WTC11 (cell line): ENCODE results near the gene GMEB1. TPM values are rescaled to one million over a fixed set of nuclear protein-coding genes. Genes with fewer than 3 reads are reported as not detected.

Experiments
- ATAC-seq: fragments of 200-7000 bp; cut with Tn5 transposase; 2 replicates; pipeline ENCODE4 v1.10.0; 2021; ENCODE audit warnings: mild to moderate bottlenecking, moderate library complexity
- CTCF ChIA-PET: fragments of 300-600 bp; sonication (Branson Sonifier 250); formaldehyde crosslinking; loops from one replicate; lab custom pipeline; 2021; ENCODE audit warnings: antibody characterized with exemption; lab: Charles Lee
- POLR2A ChIA-PET: fragments of 350-600 bp; sonication (Branson Sonifier 250); formaldehyde crosslinking; loops from one replicate; lab custom pipeline; 2021; ENCODE audit warnings: antibody characterized with exemption; lab: Charles Lee
- DNase-seq: peaks from one replicate; pipeline ENCODE4 v3.0.0; 2021; ENCODE audit warnings: low spot score
- H3K27ac Mint-ChIP-seq: 2 replicates; pipeline ENCODE4 v1.8.0; 2021; ENCODE audit warnings: mixed read lengths
- H3K27me3 Mint-ChIP-seq: 2 replicates; pipeline ENCODE4 v1.8.0; 2021; ENCODE audit warnings: low read depth, mild to moderate bottlenecking, moderate library complexity, mixed read lengths
- H3K36me3 Mint-ChIP-seq: 2 replicates; pipeline ENCODE4 v1.8.0; 2021; ENCODE audit warnings: mixed read lengths
- H3K4me1 Mint-ChIP-seq: 2 replicates; pipeline ENCODE4 v1.8.0; 2022; ENCODE audit warnings: mixed read lengths
- H3K4me3 Mint-ChIP-seq: 2 replicates; pipeline ENCODE4 v1.8.0; 2021; ENCODE audit warnings: mild to moderate bottlenecking, moderate library complexity, mixed read lengths
- H3K9me3 Mint-ChIP-seq: 2 replicates; pipeline ENCODE4 v1.8.0; 2021; ENCODE audit warnings: mixed read lengths
- ATF1 ChIP-seq: sonication (generic); formaldehyde crosslinking; IDR thresholded peaks from 2 replicates; pipeline ENCODE4 v1.8.1; 2023; ENCODE audit warnings: mild to moderate bottlenecking, moderate library complexity, missing genetic modification reagents
- FOXJ3 ChIP-seq: sonication (generic); formaldehyde crosslinking; IDR thresholded peaks from 2 replicates; pipeline ENCODE4 v1.9.0; 2021; ENCODE audit warnings: missing genetic modification reagents, mild to moderate bottlenecking, borderline replicate concordance
- HMGA2 ChIP-seq: fragments of 250-450 bp; sonication (Bioruptor Pico); IDR thresholded peaks from 2 replicates; pipeline ENCODE4 v1.4.0; 2021; ENCODE audit warnings: mild to moderate bottlenecking, moderate library complexity
- MYBL2 ChIP-seq: sonication (generic); formaldehyde crosslinking; IDR thresholded peaks from 2 replicates; pipeline ENCODE4 v1.8.1; 2023; ENCODE audit warnings: mild to moderate bottlenecking, moderate library complexity, missing genetic modification reagents
- NFE2L1 ChIP-seq: sonication (generic); formaldehyde crosslinking; IDR thresholded peaks from 2 replicates; pipeline ENCODE4 v1.8.1; 2023; ENCODE audit warnings: missing genetic modification reagents
- NFYB ChIP-seq: sonication (generic); formaldehyde crosslinking; conservative IDR thresholded peaks from 2 replicates; pipeline ENCODE4 v1.8.0; 2022; ENCODE audit warnings: low read depth, missing genetic modification reagents
- RORB ChIP-seq: fragments of 250-450 bp; sonication (Bioruptor Pico); IDR thresholded peaks from 2 replicates; pipeline ENCODE4 v1.9.0; 2021; ENCODE audit warnings: mild to moderate bottlenecking
- SMAD3 ChIP-seq: sonication (generic); formaldehyde crosslinking; IDR thresholded peaks from 2 replicates; pipeline ENCODE4 v1.8.0; 2022; ENCODE audit warnings: missing genetic modification reagents, mild to moderate bottlenecking, borderline replicate concordance
- TP53 ChIP-seq: sonication (generic); formaldehyde crosslinking; IDR thresholded peaks from 2 replicates; pipeline ENCODE4 v1.8.1; 2023; ENCODE audit warnings: mild to moderate bottlenecking, missing genetic modification reagents
- ZNF263 ChIP-seq: sonication (generic); formaldehyde crosslinking; IDR thresholded peaks from 2 replicates; pipeline ENCODE4 v1.8.1; 2022; ENCODE audit warnings: low read depth, mild to moderate bottlenecking, moderate library complexity, missing genetic modification reagents
- ZNF423 ChIP-seq: fragments of 250-450 bp; sonication (Bioruptor Pico); IDR thresholded peaks from 2 replicates; pipeline ENCODE4 v2.1.2; 2022; ENCODE audit warnings: mild to moderate bottlenecking, moderate library complexity
- total RNA-seq: library from RNA; stranded (reverse); gene quantifications from 3 replicates; pipeline ENCODE4 v1.2.3, GENCODE V29; 2021
- TF ChIP-seq, protein P1 (sequence below): fragments of 250-450 bp; sonication (Bioruptor Pico); conservative IDR thresholded peaks from 2 replicates; pipeline ENCODE4 v1.9.0; 2021; ENCODE audit warnings: mild to moderate bottlenecking
- TF ChIP-seq, protein P2 (sequence below): sonication (generic); formaldehyde crosslinking; IDR thresholded peaks from 2 replicates; pipeline ENCODE4 v1.8.1; 2022; ENCODE audit warnings: low read depth, missing genetic modification reagents, borderline replicate concordance
- TF ChIP-seq, protein P3 (sequence below): sonication (generic); formaldehyde crosslinking; conservative IDR thresholded peaks from 2 replicates; pipeline ENCODE4 v1.8.1; 2022; ENCODE audit warnings: mild to moderate bottlenecking, missing genetic modification reagents
- TF ChIP-seq, protein P4 (sequence below): sonication (generic); formaldehyde crosslinking; IDR thresholded peaks from 2 replicates; pipeline ENCODE4 v1.8.1; 2022; ENCODE audit warnings: missing genetic modification reagents, borderline replicate concordance
- TF ChIP-seq, protein P5 (sequence below): sonication (generic); formaldehyde crosslinking; IDR thresholded peaks from 2 replicates; pipeline ENCODE4 v1.8.1; 2023; ENCODE audit warnings: mild to moderate bottlenecking, missing genetic modification reagents, moderate library complexity
- TF ChIP-seq, protein P6 (sequence below): sonication (generic); formaldehyde crosslinking; IDR thresholded peaks from 2 replicates; pipeline ENCODE4 v1.8.1; 2022; ENCODE audit warnings: mild to moderate bottlenecking, missing genetic modification reagents, moderate library complexity, borderline replicate concordance
- TF ChIP-seq, protein P7 (sequence below): sonication (generic); formaldehyde crosslinking; IDR thresholded peaks from 2 replicates; pipeline ENCODE4 v1.8.1; 2023; ENCODE audit warnings: mild to moderate bottlenecking, missing genetic modification reagents, borderline replicate concordance

Gene GMEB1
- total RNA-seq, 1 experiment from 2014 or later: 29.4 TPM

DNA sequence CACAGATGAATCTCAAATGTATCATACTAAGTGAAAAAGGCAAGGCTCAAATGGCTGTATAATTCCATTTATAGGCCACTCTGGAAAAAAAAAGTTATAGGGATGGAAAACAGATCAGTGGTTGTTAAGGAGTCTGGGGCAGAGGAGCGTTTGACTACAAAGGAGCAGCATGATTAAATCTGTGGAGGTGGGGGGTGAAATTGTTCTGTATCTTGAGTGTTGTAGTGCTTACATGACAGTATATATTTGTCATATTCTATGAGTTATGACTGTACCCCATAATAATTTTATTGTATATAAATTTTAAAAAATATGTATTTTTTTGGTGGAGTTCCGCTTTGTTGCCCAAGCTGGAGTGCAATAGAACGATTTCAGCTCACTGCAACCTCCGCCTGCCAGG, 36.0 kb upstream of the GMEB1 start:
- Mint-ChIP-seq H3K27ac (no peak overlapping the region), H3K27me3 (no peaks in the 10 kb centered on the region), H3K36me3 (peaks cover 3% of the 10 kb centered on the region; the same call in 1 of the 2 replicates), H3K9me3 (peaks cover 3% of the 10 kb centered on the region; the same call in 1 of the 2 replicates)
- ATAC-seq (no peak), DNase-seq (no peak)
- TF ChIP-seq NFE2L1 (no peak), FOXJ3 (CRISPR knock-in tag) (no peak), ATF1 (no peak), TP53 (no peak), SMAD3 (CRISPR knock-in tag) (no peak)
- TF ChIP-seq, protein P1, sequence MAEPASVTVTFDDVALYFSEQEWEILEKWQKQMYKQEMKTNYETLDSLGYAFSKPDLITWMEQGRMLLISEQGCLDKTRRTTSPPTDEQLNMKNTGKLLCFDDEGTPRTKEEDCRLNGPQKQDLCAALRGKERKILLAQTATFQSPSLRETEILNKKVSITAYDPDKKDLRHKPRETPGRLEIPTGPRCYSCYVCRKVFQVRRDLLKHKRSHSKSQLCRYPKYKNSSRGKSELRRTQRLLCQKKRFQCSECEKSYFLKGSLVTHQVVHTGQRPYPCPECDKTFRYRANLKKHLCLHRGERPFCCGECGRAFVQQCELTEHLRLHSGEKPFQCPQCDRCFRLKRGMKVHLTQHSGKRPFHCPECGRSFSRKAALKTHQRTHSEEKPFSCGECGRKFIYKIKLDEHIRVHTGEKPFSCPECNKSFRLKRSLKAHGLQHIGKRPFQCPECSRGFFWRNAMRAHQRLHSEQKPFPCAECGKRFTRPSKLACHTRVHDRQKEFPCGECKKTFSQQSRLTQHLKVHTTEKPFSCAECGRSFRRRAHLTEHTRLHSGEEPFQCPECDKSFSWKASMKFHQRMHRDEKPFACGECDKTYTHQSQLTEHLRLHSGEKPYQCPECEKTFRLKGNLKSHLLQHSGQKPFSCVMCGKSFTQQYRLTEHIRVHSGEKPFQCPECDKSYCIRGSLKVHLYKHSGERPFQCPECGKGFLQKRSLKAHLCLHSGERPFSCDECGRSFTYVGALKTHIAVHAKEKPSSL (CRISPR knock-in tag): no peak
- TF ChIP-seq, protein P2, sequence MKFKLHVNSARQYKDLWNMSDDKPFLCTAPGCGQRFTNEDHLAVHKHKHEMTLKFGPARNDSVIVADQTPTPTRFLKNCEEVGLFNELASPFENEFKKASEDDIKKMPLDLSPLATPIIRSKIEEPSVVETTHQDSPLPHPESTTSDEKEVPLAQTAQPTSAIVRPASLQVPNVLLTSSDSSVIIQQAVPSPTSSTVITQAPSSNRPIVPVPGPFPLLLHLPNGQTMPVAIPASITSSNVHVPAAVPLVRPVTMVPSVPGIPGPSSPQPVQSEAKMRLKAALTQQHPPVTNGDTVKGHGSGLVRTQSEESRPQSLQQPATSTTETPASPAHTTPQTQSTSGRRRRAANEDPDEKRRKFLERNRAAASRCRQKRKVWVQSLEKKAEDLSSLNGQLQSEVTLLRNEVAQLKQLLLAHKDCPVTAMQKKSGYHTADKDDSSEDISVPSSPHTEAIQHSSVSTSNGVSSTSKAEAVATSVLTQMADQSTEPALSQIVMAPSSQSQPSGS (CRISPR knock-in tag): no peak
- TF ChIP-seq, protein P3, sequence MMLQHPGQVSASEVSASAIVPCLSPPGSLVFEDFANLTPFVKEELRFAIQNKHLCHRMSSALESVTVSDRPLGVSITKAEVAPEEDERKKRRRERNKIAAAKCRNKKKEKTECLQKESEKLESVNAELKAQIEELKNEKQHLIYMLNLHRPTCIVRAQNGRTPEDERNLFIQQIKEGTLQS (CRISPR knock-in tag): no peak
- TF ChIP-seq, protein P4, sequence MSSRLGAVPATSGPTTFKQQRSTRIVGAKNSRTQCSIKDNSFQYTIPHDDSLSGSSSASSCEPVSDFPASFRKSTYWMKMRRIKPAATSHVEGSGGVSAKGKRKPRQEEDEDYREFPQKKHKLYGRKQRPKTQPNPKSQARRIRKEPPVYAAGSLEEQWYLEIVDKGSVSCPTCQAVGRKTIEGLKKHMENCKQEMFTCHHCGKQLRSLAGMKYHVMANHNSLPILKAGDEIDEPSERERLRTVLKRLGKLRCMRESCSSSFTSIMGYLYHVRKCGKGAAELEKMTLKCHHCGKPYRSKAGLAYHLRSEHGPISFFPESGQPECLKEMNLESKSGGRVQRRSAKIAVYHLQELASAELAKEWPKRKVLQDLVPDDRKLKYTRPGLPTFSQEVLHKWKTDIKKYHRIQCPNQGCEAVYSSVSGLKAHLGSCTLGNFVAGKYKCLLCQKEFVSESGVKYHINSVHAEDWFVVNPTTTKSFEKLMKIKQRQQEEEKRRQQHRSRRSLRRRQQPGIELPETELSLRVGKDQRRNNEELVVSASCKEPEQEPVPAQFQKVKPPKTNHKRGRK (CRISPR knock-in tag): no peak
- TF ChIP-seq, protein P5, sequence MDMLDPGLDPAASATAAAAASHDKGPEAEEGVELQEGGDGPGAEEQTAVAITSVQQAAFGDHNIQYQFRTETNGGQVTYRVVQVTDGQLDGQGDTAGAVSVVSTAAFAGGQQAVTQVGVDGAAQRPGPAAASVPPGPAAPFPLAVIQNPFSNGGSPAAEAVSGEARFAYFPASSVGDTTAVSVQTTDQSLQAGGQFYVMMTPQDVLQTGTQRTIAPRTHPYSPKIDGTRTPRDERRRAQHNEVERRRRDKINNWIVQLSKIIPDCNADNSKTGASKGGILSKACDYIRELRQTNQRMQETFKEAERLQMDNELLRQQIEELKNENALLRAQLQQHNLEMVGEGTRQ (CRISPR knock-in tag): no peak
- TF ChIP-seq, all 79 proteins: peak for 0
- no peak overlapping the region for H3K4me3 Mint-ChIP-seq
- ChIA-PET POLR2A (no interaction called here), CTCF (no interaction called here)
- H3K4me1 Mint-ChIP-seq: no peaks in the 10 kb centered on the region

DNA sequence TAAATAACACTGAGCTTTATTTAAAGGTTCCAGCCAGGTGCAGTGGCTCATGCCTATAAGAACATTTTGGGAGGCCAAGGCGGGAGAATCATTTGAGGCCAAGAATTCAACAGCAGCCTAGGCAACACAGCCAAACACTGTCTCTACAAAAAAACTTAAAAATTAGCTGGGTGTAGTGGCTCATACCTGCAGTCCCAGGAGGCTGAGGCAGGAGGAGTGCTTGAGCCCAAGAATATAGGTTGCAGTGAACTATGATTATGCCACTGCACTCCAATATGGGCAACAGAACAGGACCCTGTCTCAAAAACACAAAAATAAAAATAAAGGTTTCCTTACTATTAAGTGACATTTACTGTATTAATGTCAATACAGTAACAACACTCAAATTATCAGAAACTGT, 27.8 kb upstream of the GMEB1 start:
- Mint-ChIP-seq H3K9me3 (no peaks in the 10 kb centered on the region), H3K27me3 (no peaks in the 10 kb centered on the region), H3K4me1 (peaks cover 19% of the 10 kb centered on the region), H3K27ac (no peak overlapping the region), H3K36me3 (no peaks in the 10 kb centered on the region), H3K4me3 (peak overlapping the region; percentile 99)
- no peak for DNase-seq
- CTCF ChIA-PET: interaction anchor here (0.5 to 1.3 kb wide), 6 partner anchors 60 to 1197 kb away, joined by 3 to 7 read pairs (median 4); no protein-coding TSS in a partner anchor
- POLR2A ChIA-PET: interaction anchor here (0.6 to 1.0 kb wide), 2 partner anchors 95 to 169 kb away, joined by 3 read pairs; no protein-coding TSS in a partner anchor
- ATAC-seq: 0 out of 2 replicates have a peak, but pooled peaks have one; percentile 8
- TF ChIP-seq MYBL2 (CRISPR knock-in tag): no peak
- TF ChIP-seq ZNF263: no peak
- no peak for TF ChIP-seq ATF1
- TF ChIP-seq NFYB (CRISPR knock-in tag): no peak
- no peak for TF ChIP-seq RORB (CRISPR knock-in tag)
- TF ChIP-seq, protein P6, sequence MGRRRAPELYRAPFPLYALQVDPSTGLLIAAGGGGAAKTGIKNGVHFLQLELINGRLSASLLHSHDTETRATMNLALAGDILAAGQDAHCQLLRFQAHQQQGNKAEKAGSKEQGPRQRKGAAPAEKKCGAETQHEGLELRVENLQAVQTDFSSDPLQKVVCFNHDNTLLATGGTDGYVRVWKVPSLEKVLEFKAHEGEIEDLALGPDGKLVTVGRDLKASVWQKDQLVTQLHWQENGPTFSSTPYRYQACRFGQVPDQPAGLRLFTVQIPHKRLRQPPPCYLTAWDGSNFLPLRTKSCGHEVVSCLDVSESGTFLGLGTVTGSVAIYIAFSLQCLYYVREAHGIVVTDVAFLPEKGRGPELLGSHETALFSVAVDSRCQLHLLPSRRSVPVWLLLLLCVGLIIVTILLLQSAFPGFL (CRISPR knock-in tag): no peak
- no peak for TF ChIP-seq HMGA2 (CRISPR knock-in tag)
- no peak for TF ChIP-seq ZNF423 (CRISPR knock-in tag)
- TF ChIP-seq, protein P7, sequence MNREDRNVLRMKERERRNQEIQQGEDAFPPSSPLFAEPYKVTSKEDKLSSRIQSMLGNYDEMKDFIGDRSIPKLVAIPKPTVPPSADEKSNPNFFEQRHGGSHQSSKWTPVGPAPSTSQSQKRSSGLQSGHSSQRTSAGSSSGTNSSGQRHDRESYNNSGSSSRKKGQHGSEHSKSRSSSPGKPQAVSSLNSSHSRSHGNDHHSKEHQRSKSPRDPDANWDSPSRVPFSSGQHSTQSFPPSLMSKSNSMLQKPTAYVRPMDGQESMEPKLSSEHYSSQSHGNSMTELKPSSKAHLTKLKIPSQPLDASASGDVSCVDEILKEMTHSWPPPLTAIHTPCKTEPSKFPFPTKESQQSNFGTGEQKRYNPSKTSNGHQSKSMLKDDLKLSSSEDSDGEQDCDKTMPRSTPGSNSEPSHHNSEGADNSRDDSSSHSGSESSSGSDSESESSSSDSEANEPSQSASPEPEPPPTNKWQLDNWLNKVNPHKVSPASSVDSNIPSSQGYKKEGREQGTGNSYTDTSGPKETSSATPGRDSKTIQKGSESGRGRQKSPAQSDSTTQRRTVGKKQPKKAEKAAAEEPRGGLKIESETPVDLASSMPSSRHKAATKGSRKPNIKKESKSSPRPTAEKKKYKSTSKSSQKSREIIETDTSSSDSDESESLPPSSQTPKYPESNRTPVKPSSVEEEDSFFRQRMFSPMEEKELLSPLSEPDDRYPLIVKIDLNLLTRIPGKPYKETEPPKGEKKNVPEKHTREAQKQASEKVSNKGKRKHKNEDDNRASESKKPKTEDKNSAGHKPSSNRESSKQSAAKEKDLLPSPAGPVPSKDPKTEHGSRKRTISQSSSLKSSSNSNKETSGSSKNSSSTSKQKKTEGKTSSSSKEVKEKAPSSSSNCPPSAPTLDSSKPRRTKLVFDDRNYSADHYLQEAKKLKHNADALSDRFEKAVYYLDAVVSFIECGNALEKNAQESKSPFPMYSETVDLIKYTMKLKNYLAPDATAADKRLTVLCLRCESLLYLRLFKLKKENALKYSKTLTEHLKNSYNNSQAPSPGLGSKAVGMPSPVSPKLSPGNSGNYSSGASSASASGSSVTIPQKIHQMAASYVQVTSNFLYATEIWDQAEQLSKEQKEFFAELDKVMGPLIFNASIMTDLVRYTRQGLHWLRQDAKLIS (CRISPR knock-in tag): no peak
